HepG2 (cell line): ENCODE data around the gene SMAD3. TPM values are rescaled to one million over a fixed set of nuclear protein-coding genes. Genes with fewer than 3 reads are reported as not detected.

Experiments
- ARID4A ChIP-seq: sonication (generic); formaldehyde crosslinking; IDR thresholded peaks from 2 replicates; pipeline ENCODE4 v1.5.0; 2020; ENCODE audit warnings: mild to moderate bottlenecking, missing genetic modification reagents, borderline replicate concordance
- CBX2 ChIP-seq, 2 experiments: fragments of 200-600 bp in 1 of 2; sonication (generic); formaldehyde crosslinking in 1 of 2; IDR thresholded peaks; 2 replicates each; pipeline versions ENCODE4 v1.7.0 to v1.8.1; 2018 to 2022; ENCODE audit warnings: low read depth in 2 of 2, low read length in 1 of 2, mild to moderate bottlenecking in 1 of 2, missing genetic modification reagents in 1 of 2
- DNMT3B ChIP-seq: conservative IDR thresholded peaks from 2 replicates; pipeline ENCODE4 v1.6.1; 2016; ENCODE audit warnings: missing biosample characterization, control low read depth
- FIP1L1 ChIP-seq: fragments of 200-400 bp; formaldehyde crosslinking; IDR thresholded peaks from 2 replicates; pipeline ENCODE4 v1.6.1; 2018; ENCODE audit warnings: low read depth, mild to moderate bottlenecking, low read length, moderate library complexity, borderline replicate concordance; ENCODE audit not compliant: insufficient read depth
- GLI4 ChIP-seq: sonication (generic); formaldehyde crosslinking; IDR thresholded peaks from 2 replicates; pipeline ENCODE4 v1.5.1; 2020; ENCODE audit warnings: missing genetic modification reagents, mild to moderate bottlenecking, moderate library complexity, borderline replicate concordance
- GTF2F1 ChIP-seq: fragments of 150-350 bp; IDR thresholded peaks from 2 replicates; pipeline ENCODE4 v1.6.1; 2014; ENCODE audit warnings: low read length
- HDAC6 ChIP-seq: fragments of 200-600 bp; sonication (generic); IDR thresholded peaks from 2 replicates; pipeline ENCODE4 v1.7.0; 2017; ENCODE audit warnings: mild to moderate bottlenecking, antibody characterized with exemption, low read length, low read depth
- HNF4A ChIP-seq: sonication (generic); formaldehyde crosslinking; IDR thresholded peaks from 2 replicates; pipeline ENCODE4 v1.4.0; 2020; ENCODE audit warnings: missing genetic modification reagents
- HNF4G ChIP-seq, 2 experiments: sonication (generic) in 1 of 2; formaldehyde crosslinking in 1 of 2; IDR thresholded peaks; 2 replicates each; pipeline versions ENCODE4 v1.4.0 to v1.6.1; 2011 to 2020; ENCODE audit warnings: borderline replicate concordance in 2 of 2, low read depth in 2 of 2, mild to moderate bottlenecking in 2 of 2, low read length in 1 of 2, missing genetic modification reagents in 1 of 2, moderate library complexity in 1 of 2
- KDM2A ChIP-seq: sonication (generic); formaldehyde crosslinking; IDR thresholded peaks from 2 replicates; pipeline ENCODE4 v1.4.0; 2020; ENCODE audit warnings: low read depth, missing genetic modification reagents, borderline replicate concordance
- MAFK ChIP-seq, 2 experiments: IDR thresholded peaks in 1 of 2; conservative IDR thresholded peaks in 1 of 2; 2 replicates each; pipeline ENCODE4 v1.6.1; 2011; ENCODE audit warnings: improper control_type of control experiment in 2 of 2, low read length in 2 of 2
- MXI1 ChIP-seq: IDR thresholded peaks from 3 replicates; pipeline ENCODE4 v1.6.1; 2012; ENCODE audit warnings: low read depth, low read length, inconsistent platforms, borderline replicate concordance
- SOX13 ChIP-seq, 3 experiments: fragments of 450-650 bp in 1 of 3; sonication (generic) in 1 of 3; formaldehyde crosslinking in 1 of 3; IDR thresholded peaks in 2 of 3; conservative IDR thresholded peaks in 1 of 3; 2 replicates each; pipeline versions ENCODE4 v1.5.0 to v1.6.1; 2016 to 2020; ENCODE audit warnings: antibody characterized with exemption in 1 of 3, mild to moderate bottlenecking in 1 of 3, missing compliant biosample characterization in 1 of 3, missing genetic modification reagents in 1 of 3, moderate library complexity in 1 of 3
- ZBTB44 ChIP-seq: sonication (generic); formaldehyde crosslinking; IDR thresholded peaks from 2 replicates; pipeline ENCODE4 v1.4.0; 2020; ENCODE audit warnings: missing genetic modification reagents
- ZIK1 ChIP-seq: sonication (generic); formaldehyde crosslinking; IDR thresholded peaks from 2 replicates; pipeline ENCODE4 v1.5.0; 2020; ENCODE audit warnings: mild to moderate bottlenecking, low read depth, missing genetic modification reagents, borderline replicate concordance
- ZMYM4 ChIP-seq: sonication (generic); formaldehyde crosslinking; IDR thresholded peaks from 2 replicates; pipeline ENCODE4 v1.8.1; 2023; ENCODE audit warnings: mild to moderate bottlenecking, missing genetic modification reagents
- ZNF432 ChIP-seq: sonication (generic); formaldehyde crosslinking; IDR thresholded peaks from 2 replicates; pipeline ENCODE4 v1.5.0; 2020; ENCODE audit warnings: missing genetic modification reagents, mild to moderate bottlenecking, borderline replicate concordance
- ZNF773 ChIP-seq: sonication (generic); formaldehyde crosslinking; IDR thresholded peaks from 2 replicates; pipeline ENCODE4 v1.4.0; 2020; ENCODE audit warnings: missing genetic modification reagents, borderline replicate concordance
- polyA plus RNA-seq, 8 experiments: library from polyadenylated mRNA; depleted of rRNA in 3 of 8; stranded (reverse) in 7 of 8; unstranded in 1 of 8; fragments of >200 nt; fragmentation: Illumina TruSeq in 4 of 8; extraction: Trizol in 4 of 8; gene quantifications; 2 replicates each; pipeline versions ENCODE4 v1.2.1 to v1.2.3, GENCODE V29; 2011 to 2016; ENCODE audit warnings: low read depth in 4 of 8, missing spikeins in 1 of 8, mixed read lengths in 1 of 8; ENCODE audit not compliant: insufficient read depth in 1 of 8
- total RNA-seq, 5 experiments: library from RNA; depleted of rRNA; stranded (reverse); fragments of >200 nt; fragmentation: Illumina TruSeq; extraction: Trizol; gene quantifications; 2 replicates each; pipeline ENCODE4 v1.2.3, GENCODE V29; 2016; ENCODE audit warnings: low read depth in 1 of 5
- TF ChIP-seq, protein P1 (sequence below): sonication (generic); formaldehyde crosslinking; IDR thresholded peaks from 2 replicates; pipeline ENCODE4 v1.5.0; 2020; ENCODE audit warnings: mild to moderate bottlenecking, missing genetic modification reagents

SMAD3 gene
- total and polyA plus RNA-seq, 2 of the 13 experiments (the other 11 are each of a cell fraction or from before 2014, with no cell fraction given): 8.6 to 56.3 TPM

- TF ChIP-seq ZNF773 (CRISPR knock-in tag) (no peak), SOX13 (IDR thresholded peaks at IDR 0.05) (no peak), SOX13 (CRISPR knock-in tag; conservative IDR thresholded peaks at IDR 0.05 in 1 of 2, IDR thresholded peaks at IDR 0.05 in 1 of 2) (peak in 1 of 2 experiments; percentile 25; a peak in 1 of 4 replicates), ARID4A (no peak), GTF2F1 (no peak), ZMYM4 (CRISPR knock-in tag) (peak; percentile 31; the same call in 1 of the 2 replicates), DNMT3B (CRISPR knock-in tag) (no peak), HNF4G (IDR thresholded peaks at IDR 0.05; ENCODE audit: borderline replicate concordance, low read depth, low read length) (peak; percentile 60; the same call in 1 of the 2 replicates), HNF4G (CRISPR knock-in tag; IDR thresholded peaks at IDR 0.05; ENCODE audit: borderline replicate concordance, low read depth) (no peak), ZBTB44 (CRISPR knock-in tag) (no peak), MAFK (conservative IDR thresholded peaks at IDR 0.05 in 1 of 2, IDR thresholded peaks at IDR 0.05 in 1 of 2; ENCODE audit: low read length in 2 of 2) (no peak), KDM2A (CRISPR knock-in tag) (no peak), HDAC6 (no peak), MXI1 (no peak), CBX2 (IDR thresholded peaks at IDR 0.05; ENCODE audit: low read depth, low read length) (no peak), CBX2 (CRISPR knock-in tag; IDR thresholded peaks at IDR 0.05; ENCODE audit: low read depth) (no peak), HNF4A (CRISPR knock-in tag) (peak; percentile 89), FIP1L1 (no peak), GLI4 (CRISPR knock-in tag) (no peak), ZIK1 (CRISPR knock-in tag) (no peak), ZNF432 (CRISPR knock-in tag) (no peak)
- TF ChIP-seq, protein P1, sequence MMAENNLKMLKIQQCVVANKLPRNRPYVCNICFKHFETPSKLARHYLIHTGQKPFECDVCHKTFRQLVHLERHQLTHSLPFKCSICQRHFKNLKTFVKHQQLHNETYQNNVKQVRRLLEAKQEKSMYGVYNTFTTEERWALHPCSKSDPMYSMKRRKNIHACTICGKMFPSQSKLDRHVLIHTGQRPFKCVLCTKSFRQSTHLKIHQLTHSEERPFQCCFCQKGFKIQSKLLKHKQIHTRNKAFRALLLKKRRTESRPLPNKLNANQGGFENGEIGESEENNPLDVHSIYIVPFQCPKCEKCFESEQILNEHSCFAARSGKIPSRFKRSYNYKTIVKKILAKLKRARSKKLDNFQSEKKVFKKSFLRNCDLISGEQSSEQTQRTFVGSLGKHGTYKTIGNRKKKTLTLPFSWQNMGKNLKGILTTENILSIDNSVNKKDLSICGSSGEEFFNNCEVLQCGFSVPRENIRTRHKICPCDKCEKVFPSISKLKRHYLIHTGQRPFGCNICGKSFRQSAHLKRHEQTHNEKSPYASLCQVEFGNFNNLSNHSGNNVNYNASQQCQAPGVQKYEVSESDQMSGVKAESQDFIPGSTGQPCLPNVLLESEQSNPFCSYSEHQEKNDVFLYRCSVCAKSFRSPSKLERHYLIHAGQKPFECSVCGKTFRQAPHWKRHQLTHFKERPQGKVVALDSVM (CRISPR knock-in tag): no peak
Observed at GRCh38 chr15:67108122-67108961, 42.9 kb downstream of the SMAD3 start (continued).
